ENCODE measurements around the gene GSN. TPM values are rescaled to one million over a fixed set of nuclear protein-coding genes. Genes with fewer than 3 reads are reported as not detected.
A peak's percentile ranks its signal among the peaks of the same experiment; 100 is the strongest.

Gene GSN
- total RNA-seq, result 1,000 to 10,000 TPM; 1,444 to 3,478 TPM

DNA sequence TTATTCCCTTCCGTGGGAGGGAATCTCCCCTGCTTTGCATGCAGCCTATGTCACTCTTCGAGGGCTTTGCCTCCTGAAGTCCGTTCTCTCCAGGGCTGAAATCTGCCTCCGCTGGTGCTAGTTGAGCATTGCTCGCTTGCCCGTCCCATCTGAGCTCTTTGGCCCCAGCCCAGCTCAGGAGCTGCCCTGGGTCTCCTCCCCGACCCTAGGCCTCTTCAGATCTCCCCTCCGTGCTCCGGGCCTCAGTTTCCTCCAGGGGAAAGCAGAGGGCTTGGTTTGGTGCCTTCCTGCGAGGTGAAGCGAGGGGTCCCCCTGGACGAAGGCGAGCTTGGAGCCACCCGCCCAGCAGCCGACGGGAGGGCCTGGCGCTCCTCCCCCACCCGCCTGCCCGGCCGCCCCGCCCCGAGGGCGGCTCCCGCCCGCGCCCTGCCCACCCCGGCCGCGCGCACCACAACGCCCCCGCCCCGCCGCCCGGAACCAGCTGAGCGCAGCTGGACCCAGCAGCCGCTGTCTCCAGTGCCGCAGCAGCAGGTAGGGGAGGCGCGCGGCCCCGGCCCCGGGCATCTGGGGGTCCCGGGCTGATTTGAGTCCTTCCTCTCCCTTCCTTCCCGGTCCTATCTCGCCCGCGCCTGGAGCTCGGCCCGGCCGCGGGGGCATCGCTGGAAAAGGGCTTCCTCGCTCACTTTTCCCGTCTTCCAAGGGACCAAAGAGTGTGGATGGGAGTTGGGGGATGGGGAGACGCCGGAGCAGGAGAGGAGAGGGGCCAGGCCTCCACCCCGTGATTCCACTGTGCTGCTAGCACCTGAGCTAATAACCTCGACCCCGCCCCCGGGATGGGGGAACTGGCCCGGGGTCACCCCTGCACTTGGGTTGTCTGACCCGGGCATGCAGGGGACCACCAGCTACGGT lies at the start of gene GSN:
TSS of gene GSN (plus strand) at position 474 of the 909 bp plus-strand sequence. CDS start 33,810 bp downstream, outside the sequence.
- Histone ChIP-seq H3K27me3 (no peaks in the 10 kb centered on the region), H3K27ac (peak within 1 kb of the TSS; percentile 91 to 92), H3K4me1 (peaks cover 0 to 60% of the 10 kb centered on the region in 2 donors), H3K36me3 (no peaks in the 10 kb centered on the region), H3K4me3 (peak within 1 kb of the TSS; percentile 88 to 89), H3K9me3 (no peaks in the 10 kb centered on the region)
- TF ChIP-seq CTCF (IDR thresholded peaks at IDR 0.05), result no peak
- DNase-seq (ENCODE audit: low spot score), result no peak

- Histone ChIP-seq H3K4me3 (no peak overlapping the region), H3K9me3 (no peaks in the 10 kb centered on the region), H3K36me3 (no peaks in the 10 kb centered on the region), H3K27me3 (no peaks in the 10 kb centered on the region), H3K27ac (no peak overlapping the region), H3K4me1 (no peaks in the 10 kb centered on the region)
- TF ChIP-seq CTCF (IDR thresholded peaks at IDR 0.05), result no peak
- peak; percentile 21 for DNase-seq (ENCODE audit: low spot score)
Observed at GRCh38 chr9:121218357-121219027, 49.5 kb upstream of the GSN start.

- no peak for TF ChIP-seq CTCF (IDR thresholded peaks at IDR 0.05)
- no peaks in the 10 kb centered on the region for H3K36me3 ChIP-seq
- H3K4me3 ChIP-seq, result no peak overlapping the region
- H3K4me1 ChIP-seq, result no peaks in the 10 kb centered on the region
- DNase-seq (ENCODE audit: low spot score), result no peak
- no peak overlapping the region for H3K27ac ChIP-seq
- no peaks in the 10 kb centered on the region for H3K9me3 ChIP-seq
- H3K27me3 ChIP-seq, result no peaks in the 10 kb centered on the region
Observed at GRCh38 chr9:121219530-121219929, 48.4 kb upstream of the GSN start.

GRCh38 chr9:121220996-121221663 lies 46.8 kb upstream of the GSN start:
- TF ChIP-seq CTCF (IDR thresholded peaks at IDR 0.05), result no peak
- H3K4me1 ChIP-seq, result no peaks in the 10 kb centered on the region
- H3K27ac ChIP-seq, result no peak overlapping the region
- H3K4me3 ChIP-seq, result no peak overlapping the region
- H3K36me3 ChIP-seq, result no peaks in the 10 kb centered on the region
- no peak for DNase-seq (ENCODE audit: low spot score)
- no peaks in the 10 kb centered on the region for H3K27me3 ChIP-seq
- H3K9me3 ChIP-seq, result no peaks in the 10 kb centered on the region

DNA sequence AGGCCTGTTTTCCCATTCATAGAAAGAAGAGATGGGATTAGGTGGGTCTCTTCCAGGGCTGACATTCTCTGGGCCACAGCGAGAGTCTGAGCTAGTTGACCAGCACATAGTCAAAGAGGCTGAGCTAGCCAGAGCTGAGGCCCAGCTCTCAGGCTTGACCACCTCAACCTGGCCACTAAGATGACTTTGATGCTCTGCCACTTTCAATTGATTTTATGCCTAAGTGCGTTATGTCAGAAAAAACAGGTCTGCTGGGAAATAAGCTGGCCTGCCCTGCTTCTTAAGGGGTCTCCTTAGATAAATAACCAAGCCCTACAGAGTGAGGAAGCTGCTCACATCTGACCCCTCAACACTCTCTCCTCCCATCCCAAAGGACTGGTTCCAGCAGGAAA lies 46.3 kb upstream of the GSN start:
- H3K9me3 ChIP-seq, result no peaks in the 10 kb centered on the region
- no peak for DNase-seq (ENCODE audit: low spot score)
- H3K27me3 ChIP-seq, result no peaks in the 10 kb centered on the region
- no peak for TF ChIP-seq CTCF (IDR thresholded peaks at IDR 0.05)
- H3K36me3 ChIP-seq, result no peaks in the 10 kb centered on the region
- H3K4me3 ChIP-seq, result no peak overlapping the region
- no peak overlapping the region for H3K27ac ChIP-seq
- no peaks in the 10 kb centered on the region for H3K4me1 ChIP-seq

All from right atrium auricular region (tissue), 2 donors.